Esophagus squamous epithelium (tissue), 5 donors: Measurements from ENCODE around the gene RNF123. TPM values are rescaled to one million over a fixed set of nuclear protein-coding genes. Genes with fewer than 3 reads are reported as not detected.
"Not testable (repeated sequence)": the region's sequence is repeated elsewhere in the genome, so short reads cannot be mapped to it uniquely, and the experiment has no call there.

Experiments used
- DNase-seq: peaks from one replicate; lab custom pipeline; 2025; lab: John Stamatoyannopoulos, UW
- H3K27ac ChIP-seq, 4 donors: fragments of 200-600 bp; sonication (generic); one replicate each; pipeline ENCODE4 v1.5.1; 2016 to 2019; ENCODE audit warnings: mild to moderate bottlenecking in 1 of 4
- H3K27me3 ChIP-seq, 4 donors: fragments of 200-600 bp; sonication (generic); 1 replicate in 3 of 4; 2 replicates in 1 of 4; pipeline versions ENCODE4 v1.5.1 to v1.6.0; 2017 to 2021; ENCODE audit warnings: antibody characterized with exemption in 1 of 4
- H3K36me3 ChIP-seq, 3 donors: fragments of 200-600 bp; sonication (generic); one replicate each; pipeline ENCODE4 v1.5.1; 2016 to 2019
- H3K4me1 ChIP-seq, 3 donors: fragments of 200-600 bp; sonication (generic); one replicate each; pipeline ENCODE4 v1.5.1; 2017 to 2019
- H3K4me3 ChIP-seq, 4 donors: fragments of 200-600 bp; sonication (generic); 1 replicate in 3 of 4; 2 replicates in 1 of 4; pipeline ENCODE4 v1.5.1; 2016 to 2019; ENCODE audit warnings: mild to moderate bottlenecking in 2 of 4, moderate library complexity in 1 of 4
- H3K9me3 ChIP-seq, 3 donors: fragments of 200-600 bp; sonication (generic); one replicate each; pipeline ENCODE4 v1.5.1; 2016 to 2019
- POLR2A ChIP-seq, 4 donors: fragments of 450-650 bp; IDR thresholded peaks; one replicate each; pipeline ENCODE4 v1.6.1; 2017; ENCODE audit warnings: antibody characterized with exemption in 4 of 4, mild to moderate bottlenecking in 4 of 4, moderate library complexity in 3 of 4
- WGBS, 2 donors: methylation state at CpG; one replicate each; pipeline ENCODE4 v1.1.5; 2018; 5-methylcytosine and 5-hydroxymethylcytosine counted together
- intact Hi-C: fragments of 100-400 bp; cut with DNase I; formaldehyde crosslinking; loops from one replicate; pipeline ENCODE4 v1.15.0; 2022
- total RNA-seq, 4 donors: library from RNA; depleted of rRNA; stranded (reverse); fragments of >200 nt; gene quantifications; one replicate each; pipeline ENCODE4 v1.1.0, GENCODE V29; 2016
- TF ChIP-seq, protein P1 (sequence below), 6 experiments: fragments of 450-650 bp in 4 of 6; fragments of 200-600 bp in 2 of 6; sonication (generic) in 2 of 6; IDR thresholded peaks; one replicate each; pipeline ENCODE4 v1.5.1; 2016 to 2019; ENCODE audit warnings: antibody characterized with exemption in 6 of 6, mild to moderate bottlenecking in 4 of 6, moderate library complexity in 4 of 6
- donor health status: DM: yes; HTN: yes; CAD: no.

Gene RNF123
- total RNA-seq, 4 donors from 2014 or later, result 14.7 to 21.8 (median 15.8) TPM

DNA sequence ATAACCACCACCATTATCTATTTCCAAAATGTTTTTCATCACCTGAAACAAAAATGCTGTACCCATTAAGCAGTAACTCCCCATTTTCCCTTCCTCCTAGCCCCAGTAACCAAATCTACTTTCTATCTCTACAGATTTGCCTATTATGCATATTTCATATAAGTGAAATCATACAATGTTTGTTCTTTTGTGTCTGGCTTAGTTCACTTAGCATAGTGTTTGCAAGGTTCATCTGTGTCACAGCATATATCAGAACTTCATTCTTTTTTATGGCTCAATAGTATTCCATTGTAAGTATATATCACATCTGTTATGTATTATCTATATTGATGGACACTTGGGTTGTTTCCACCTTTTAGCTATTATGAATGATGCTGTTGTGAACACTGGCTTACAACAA, 51.1 kb downstream of the RNF123 start:
- Histone ChIP-seq H3K27me3 (no peaks in the 10 kb centered on the region), H3K27ac (no peak overlapping the region), H3K4me1 (peaks cover 0 to 2% (median 0%) of the 10 kb centered on the region in 3 donors), H3K4me3 (no peak overlapping the region), H3K9me3 (no peaks in the 10 kb centered on the region), H3K36me3 (peaks cover 0 to 81% (median 25%) of the 10 kb centered on the region in 3 donors)
- intact Hi-C loops, result no loop called here
- TF ChIP-seq, protein P1, sequence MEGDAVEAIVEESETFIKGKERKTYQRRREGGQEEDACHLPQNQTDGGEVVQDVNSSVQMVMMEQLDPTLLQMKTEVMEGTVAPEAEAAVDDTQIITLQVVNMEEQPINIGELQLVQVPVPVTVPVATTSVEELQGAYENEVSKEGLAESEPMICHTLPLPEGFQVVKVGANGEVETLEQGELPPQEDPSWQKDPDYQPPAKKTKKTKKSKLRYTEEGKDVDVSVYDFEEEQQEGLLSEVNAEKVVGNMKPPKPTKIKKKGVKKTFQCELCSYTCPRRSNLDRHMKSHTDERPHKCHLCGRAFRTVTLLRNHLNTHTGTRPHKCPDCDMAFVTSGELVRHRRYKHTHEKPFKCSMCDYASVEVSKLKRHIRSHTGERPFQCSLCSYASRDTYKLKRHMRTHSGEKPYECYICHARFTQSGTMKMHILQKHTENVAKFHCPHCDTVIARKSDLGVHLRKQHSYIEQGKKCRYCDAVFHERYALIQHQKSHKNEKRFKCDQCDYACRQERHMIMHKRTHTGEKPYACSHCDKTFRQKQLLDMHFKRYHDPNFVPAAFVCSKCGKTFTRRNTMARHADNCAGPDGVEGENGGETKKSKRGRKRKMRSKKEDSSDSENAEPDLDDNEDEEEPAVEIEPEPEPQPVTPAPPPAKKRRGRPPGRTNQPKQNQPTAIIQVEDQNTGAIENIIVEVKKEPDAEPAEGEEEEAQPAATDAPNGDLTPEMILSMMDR (IDR thresholded peaks at IDR 0.05), result no peak
- TF ChIP-seq POLR2A (IDR thresholded peaks at IDR 0.05), result no peak
- DNase-seq, result no peak

DNA sequence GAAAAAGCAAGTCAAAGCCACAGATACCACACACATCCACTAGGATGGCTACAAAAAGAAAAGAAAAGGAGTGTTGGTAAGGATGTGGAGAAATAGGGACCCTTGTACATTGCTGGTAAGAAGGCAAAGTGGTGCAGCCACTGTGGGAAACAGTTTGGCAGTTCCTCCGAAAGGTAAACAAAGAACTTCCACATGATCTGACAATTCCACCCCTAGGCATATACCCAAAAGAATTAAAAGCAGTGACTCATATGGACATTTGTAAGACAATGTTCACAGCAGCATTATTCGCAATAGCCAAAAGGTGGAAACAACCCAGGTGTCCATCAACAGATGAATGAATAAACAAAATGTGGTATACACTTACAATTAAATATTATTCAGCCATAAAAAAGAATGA, 56.6 kb downstream of the RNF123 start:
- intact Hi-C loops, result no loop called here
- H3K27me3 ChIP-seq, result no peaks in the 10 kb centered on the region
- H3K4me1 ChIP-seq, result peaks cover 0 to 11% (median 5%) of the 10 kb centered on the region in 3 donors
- TF ChIP-seq, protein P1 (IDR thresholded peaks at IDR 0.05), result no peak
- no peak for TF ChIP-seq POLR2A (IDR thresholded peaks at IDR 0.05)
- peaks cover 0 to 70% (median 10%) of the 10 kb centered on the region in 3 donors for H3K36me3 ChIP-seq
- no peak overlapping the region for H3K27ac ChIP-seq
- DNase-seq, result no peak
- no peaks in the 10 kb centered on the region for H3K9me3 ChIP-seq
- WGBS, 2 donors, result 38 to 44% methylated on average over 2 of the region's 2 CpGs
- H3K4me3 ChIP-seq, result no peak overlapping the region

DNA sequence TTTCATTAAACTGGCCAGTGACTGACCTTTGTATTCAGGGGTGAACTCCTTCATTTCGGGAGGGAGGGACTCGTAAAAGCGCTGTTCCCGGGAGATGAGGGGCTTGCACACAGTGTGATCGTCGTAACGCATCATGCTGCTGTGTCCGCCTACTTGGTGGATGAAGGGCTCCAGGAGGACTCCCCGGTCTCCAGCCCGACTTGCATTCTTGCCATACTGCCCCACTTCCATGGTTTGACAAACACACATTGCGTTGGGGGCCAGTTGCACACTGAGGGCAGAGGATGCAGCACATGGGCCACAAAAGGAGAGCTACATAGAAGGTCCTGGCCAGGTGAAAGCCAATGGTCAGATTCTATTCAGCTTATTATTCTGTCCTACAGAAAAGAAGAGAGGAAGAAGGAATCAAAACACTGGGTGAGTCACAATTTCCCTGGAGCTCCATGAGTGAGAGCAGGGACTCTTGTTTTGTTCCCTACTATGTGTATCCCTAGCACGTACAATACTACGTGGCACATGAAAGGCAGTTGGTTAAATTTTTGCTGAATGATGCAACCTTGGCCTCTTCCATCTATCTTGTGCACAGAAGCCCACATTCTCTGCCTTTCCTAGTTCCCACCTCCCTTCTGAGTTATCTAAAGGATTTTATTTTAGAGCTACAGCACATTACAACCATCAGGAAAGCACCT, 58.6 kb downstream of the RNF123 start:
- WGBS, 2 donors, result 84 to 92% methylated on average over 10 to 13 of the region's 13 CpGs
- no peaks in the 10 kb centered on the region for H3K27me3 ChIP-seq
- peaks cover 0 to 51% (median 10%) of the 10 kb centered on the region in 3 donors for H3K36me3 ChIP-seq
- H3K9me3 ChIP-seq, result no peaks in the 10 kb centered on the region
- DNase-seq, result no peak
- TF ChIP-seq, protein P1 (IDR thresholded peaks at IDR 0.05), result no peak
- no peak for TF ChIP-seq POLR2A (IDR thresholded peaks at IDR 0.05)
- intact Hi-C loops, result no loop called here
- H3K4me1 ChIP-seq, result peaks cover 0 to 12% (median 5%) of the 10 kb centered on the region in 3 donors
- H3K4me3 ChIP-seq, result no peak overlapping the region
- H3K27ac ChIP-seq, result no peak overlapping the region

DNA sequence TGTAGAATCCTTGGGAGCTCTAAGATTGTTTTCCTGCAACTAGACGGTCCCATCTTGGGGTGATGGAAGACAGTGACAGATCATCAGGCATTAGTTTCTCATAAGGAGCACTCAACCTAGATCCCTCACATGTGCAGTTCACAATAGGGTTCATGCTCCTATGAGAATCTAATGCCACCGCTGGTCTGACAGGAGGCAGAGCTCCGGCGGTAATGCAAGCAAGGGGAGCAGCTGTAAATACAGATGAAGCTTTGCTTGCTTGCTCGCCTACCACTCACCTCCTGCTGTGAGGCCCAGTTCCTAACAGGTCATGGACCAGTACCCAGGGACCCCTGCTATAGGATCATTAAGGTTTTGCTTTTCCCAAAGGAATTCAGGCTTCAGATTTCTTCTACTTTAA, 59.5 kb downstream of the RNF123 start:
- Histone ChIP-seq H3K36me3 (peaks cover 0 to 41% (median 5%) of the 10 kb centered on the region in 3 donors), H3K4me1 (peaks cover 0 to 22% (median 9%) of the 10 kb centered on the region in 3 donors)
- H3K4me3 ChIP-seq, DNase-seq, intact Hi-C loops, H3K27ac ChIP-seq, H3K27me3 ChIP-seq, H3K9me3 ChIP-seq: not testable (repeated sequence)
- WGBS, 2 donors, result 81 to 93% methylated on average over 2 to 5 of the region's 5 CpGs

DNA sequence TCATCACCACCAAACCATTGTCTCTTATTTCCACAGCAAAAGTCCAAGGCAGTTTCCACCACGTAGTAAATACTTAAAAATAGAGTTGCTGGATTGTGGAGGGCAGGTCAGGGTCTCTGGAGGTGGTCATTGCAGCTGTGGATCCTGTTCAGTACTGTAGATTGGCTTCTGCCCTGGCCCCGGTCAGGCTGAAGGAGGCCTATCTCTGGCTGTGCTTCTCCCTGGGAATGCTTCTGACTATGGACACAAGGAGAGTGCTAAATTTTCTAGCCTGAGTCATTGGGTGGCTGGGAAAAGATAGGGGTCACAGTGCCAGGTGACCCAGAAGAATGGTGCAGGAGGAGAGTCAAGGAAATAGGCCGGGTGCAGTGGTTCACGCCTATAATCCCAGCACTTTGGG, 60.7 kb downstream of the RNF123 start:
- peaks cover 0 to 38% (median 4%) of the 10 kb centered on the region in 3 donors for H3K36me3 ChIP-seq
- TF ChIP-seq, protein P1 (IDR thresholded peaks at IDR 0.05), result no peak
- TF ChIP-seq POLR2A (IDR thresholded peaks at IDR 0.05), result no peak
- peaks cover 6 to 30% (median 9%) of the 10 kb centered on the region in 3 donors for H3K4me1 ChIP-seq
- DNase-seq, result no peak
- intact Hi-C loops, result no loop called here
- WGBS, 2 donors, result 92 to 93% methylated on average over 2 to 4 of the region's 4 CpGs
- H3K9me3 ChIP-seq, result no peaks in the 10 kb centered on the region
- H3K27ac ChIP-seq, result no peak overlapping the region
- no peak overlapping the region for H3K4me3 ChIP-seq
- no peaks in the 10 kb centered on the region for H3K27me3 ChIP-seq
